Measurements from ENCODE around the gene NCAPG2.

The NCAPG2 gene

GRCh38 chr7:158645842-158646241 is 58.8 kb downstream of the NCAPG2 start:
- H3K4me3 ChIP-seq (ENCODE audit: low read depth, low read length): no peak overlapping the region
- no peak overlapping the region for H3K9ac ChIP-seq
- no peaks in the 10 kb centered on the region for H3K79me2 ChIP-seq
- no peak overlapping the region for H2AFZ ChIP-seq
- no peak overlapping the region for H3K27ac ChIP-seq
- H3K4me1 ChIP-seq: no peaks in the 10 kb centered on the region
- no peak overlapping the region for H3K4me2 ChIP-seq (ENCODE audit: low read length)
- no peaks in the 10 kb centered on the region for H3K9me3 ChIP-seq (ENCODE audit: control insufficient read depth, low read length)
- H3K36me3 ChIP-seq (ENCODE audit: control insufficient read depth, insufficient read depth, low read length): no peaks in the 10 kb centered on the region
- no peaks in the 10 kb centered on the region for H3K27me3 ChIP-seq (ENCODE audit: control insufficient read depth, insufficient read depth, low read length)
- no peak for TF ChIP-seq CTCF (IDR thresholded peaks at IDR 0.05)

- no peak overlapping the region for H3K9ac ChIP-seq
- H3K4me1 ChIP-seq: no peaks in the 10 kb centered on the region
- no peak overlapping the region for H3K4me3 ChIP-seq (ENCODE audit: low read depth, low read length)
- H3K9me3 ChIP-seq (ENCODE audit: control insufficient read depth, low read length): no peaks in the 10 kb centered on the region
- H3K27me3 ChIP-seq (ENCODE audit: control insufficient read depth, insufficient read depth, low read length): no peaks in the 10 kb centered on the region
- TF ChIP-seq CTCF (IDR thresholded peaks at IDR 0.05): no peak
- H3K27ac ChIP-seq: no peak overlapping the region
- no peaks in the 10 kb centered on the region for H3K36me3 ChIP-seq (ENCODE audit: control insufficient read depth, insufficient read depth, low read length)
- no peak overlapping the region for H2AFZ ChIP-seq
- no peak overlapping the region for H3K4me2 ChIP-seq (ENCODE audit: low read length)
- H3K79me2 ChIP-seq: no peaks in the 10 kb centered on the region
Measured at GRCh38 chr7:158642149-158642548, 62.5 kb downstream of the NCAPG2 start.

- Histone ChIP-seq H3K4me3 (ENCODE audit: low read depth, low read length) (no peak overlapping the region), H3K4me2 (ENCODE audit: low read length) (no peak overlapping the region), H3K9ac (no peak overlapping the region), H3K4me1 (no peaks in the 10 kb centered on the region), H3K36me3 (ENCODE audit: control insufficient read depth, insufficient read depth, low read length) (no peaks in the 10 kb centered on the region), H3K79me2 (no peaks in the 10 kb centered on the region), H3K27me3 (ENCODE audit: control insufficient read depth, insufficient read depth, low read length) (no peaks in the 10 kb centered on the region), H3K27ac (no peak overlapping the region), H2AFZ (no peak overlapping the region), H3K9me3 (ENCODE audit: control insufficient read depth, low read length) (no peaks in the 10 kb centered on the region)
- no peak for TF ChIP-seq CTCF (IDR thresholded peaks at IDR 0.05)
Measured at GRCh38 chr7:158638001-158638400, 66.6 kb downstream of the NCAPG2 start.

GRCh38 chr7:158633055-158633956 is 71.3 kb downstream of the NCAPG2 start:
- H3K79me2 ChIP-seq: no peaks in the 10 kb centered on the region
- no peak overlapping the region for H3K27ac ChIP-seq
- no peaks in the 10 kb centered on the region for H3K36me3 ChIP-seq (ENCODE audit: control insufficient read depth, insufficient read depth, low read length)
- H3K9ac ChIP-seq: no peak overlapping the region
- H3K9me3 ChIP-seq (ENCODE audit: control insufficient read depth, low read length): no peaks in the 10 kb centered on the region
- no peak overlapping the region for H3K4me2 ChIP-seq (ENCODE audit: low read length)
- no peak overlapping the region for H3K4me3 ChIP-seq (ENCODE audit: low read depth, low read length)
- no peak for TF ChIP-seq CTCF (IDR thresholded peaks at IDR 0.05)
- H3K27me3 ChIP-seq (ENCODE audit: control insufficient read depth, insufficient read depth, low read length): no peaks in the 10 kb centered on the region
- H3K4me1 ChIP-seq: no peaks in the 10 kb centered on the region
- no peak overlapping the region for H2AFZ ChIP-seq
